K562 (cell line): ENCODE data around the gene GEMIN5. TPM values are rescaled to one million over a fixed set of nuclear protein-coding genes. Genes with fewer than 3 reads are reported as not detected.
A peak's percentile ranks its signal among the peaks of the same experiment; 100 is the strongest.

Experiments
- CTCF ChIP-seq, 3 experiments: IDR thresholded peaks in 2 of 3; conservative IDR thresholded peaks in 1 of 3; 2 replicates each; pipeline ENCODE4 v1.5.1; 2011 to 2012; ENCODE audit warnings: low read length in 3 of 3, mild to moderate bottlenecking in 3 of 3, control low read depth in 2 of 3, improper control_type of control experiment in 1 of 3, inconsistent platforms in 1 of 3, low read depth in 1 of 3, mixed read lengths in 1 of 3, moderate library complexity in 1 of 3; ENCODE audit not compliant: insufficient read depth in 2 of 3
- KDM5B ChIP-seq: fragments of 200-600 bp; sonication (generic); IDR thresholded peaks from 2 replicates; pipeline ENCODE4 v1.6.1; 2012; ENCODE audit warnings: low read depth, mild to moderate bottlenecking, moderate library complexity, low read length, control low read depth, inconsistent platforms; ENCODE audit not compliant: insufficient replicate concordance
- MED1 ChIP-seq: sonication (generic); formaldehyde crosslinking; IDR thresholded peaks from 2 replicates; pipeline ENCODE4 v1.8.1; 2023; ENCODE audit warnings: missing genetic modification reagents, borderline replicate concordance
- RBM25 ChIP-seq: fragments of 200-400 bp; formaldehyde crosslinking; IDR thresholded peaks from 2 replicates; pipeline ENCODE4 v1.6.1; 2018; ENCODE audit warnings: low read length, low read depth, moderate library complexity; ENCODE audit not compliant: severe bottlenecking
- SMAD4 ChIP-seq: fragments of 250-450 bp; sonication (Bioruptor Pico); conservative IDR thresholded peaks from 2 replicates; pipeline ENCODE4 v1.8.0; 2021; ENCODE audit warnings: inconsistent platforms, mild to moderate bottlenecking, moderate library complexity
- SPI1 ChIP-seq: IDR thresholded peaks from 2 replicates; pipeline ENCODE4 v1.6.1; 2011; ENCODE audit warnings: low read depth, low read length, control low read depth, borderline replicate concordance
- U2AF2 ChIP-seq: fragments of 200-400 bp; formaldehyde crosslinking; optimal IDR thresholded peaks from 2 replicates; pipeline ENCODE3; 2017; ENCODE audit warnings: low read depth, mild to moderate bottlenecking, low read length
- ZNF134 ChIP-seq: fragments of 250-450 bp; sonication (Bioruptor Pico); conservative IDR thresholded peaks from 2 replicates; pipeline ENCODE4 v1.4.0; 2020
- ZNF766 ChIP-seq: fragments of 200-800 bp; sonication (Bioruptor generic); conservative IDR thresholded peaks from 2 replicates; pipeline ENCODE4 v1.6.1; 2016; ENCODE audit warnings: missing genetic modification characterization, missing compliant biosample characterization
- polyA plus RNA-seq, 8 experiments: library from polyadenylated mRNA; depleted of rRNA in 4 of 8; stranded (reverse) in 5 of 8; unstranded in 3 of 8; fragments of >200 nt; fragmentation: Nextera tagmentation in 2 of 8; fragmentation: Illumina TruSeq in 1 of 8; extraction: Ambion mirVana in 2 of 8; extraction: Trizol in 1 of 8; gene quantifications; 2 replicates each; pipeline versions ENCODE4 v1.2.1 to v1.2.3, GENCODE V29; 2011 to 2014; ENCODE audit warnings: inconsistent platforms in 1 of 8, missing spikeins in 1 of 8
- total RNA-seq, 7 experiments: library from RNA; depleted of rRNA in 6 of 7; stranded (reverse); fragments of >200 nt in 6 of 7; fragmentation: Illumina TruSeq in 2 of 7; extraction: Trizol in 2 of 7; gene quantifications; 2 replicates each; pipeline versions ENCODE4 v1.2.1 to v1.2.3, GENCODE V29; 2011 to 2021; ENCODE audit warnings: low replicate concordance in 1 of 7
- TF ChIP-seq, protein P1 (sequence below): fragments of 450-650 bp; IDR thresholded peaks from 2 replicates; pipeline ENCODE4 v1.6.1; 2016; ENCODE audit warnings: mild to moderate bottlenecking, moderate library complexity
- TF ChIP-seq, protein P2 (sequence below), 2 experiments: IDR thresholded peaks; 2 replicates each; pipeline ENCODE4 v1.6.1; 2011; ENCODE audit warnings: borderline replicate concordance in 1 of 2, control low read depth in 1 of 2, low read depth in 1 of 2, low read length in 1 of 2, mild to moderate bottlenecking in 1 of 2, mixed read lengths in 1 of 2, moderate library complexity in 1 of 2; ENCODE audit not compliant: insufficient read depth in 1 of 2, insufficient read length in 1 of 2, poor library complexity in 1 of 2, severe bottlenecking in 1 of 2; ENCODE audit errors: extremely low read depth in 1 of 2

The GEMIN5 gene
- total and polyA plus RNA-seq, 9 of the 15 experiments (the other 6 are each of a cell fraction or from before 2014, with no cell fraction given) = 10.3 to 48.2 (median 34.7) TPM

DNA sequence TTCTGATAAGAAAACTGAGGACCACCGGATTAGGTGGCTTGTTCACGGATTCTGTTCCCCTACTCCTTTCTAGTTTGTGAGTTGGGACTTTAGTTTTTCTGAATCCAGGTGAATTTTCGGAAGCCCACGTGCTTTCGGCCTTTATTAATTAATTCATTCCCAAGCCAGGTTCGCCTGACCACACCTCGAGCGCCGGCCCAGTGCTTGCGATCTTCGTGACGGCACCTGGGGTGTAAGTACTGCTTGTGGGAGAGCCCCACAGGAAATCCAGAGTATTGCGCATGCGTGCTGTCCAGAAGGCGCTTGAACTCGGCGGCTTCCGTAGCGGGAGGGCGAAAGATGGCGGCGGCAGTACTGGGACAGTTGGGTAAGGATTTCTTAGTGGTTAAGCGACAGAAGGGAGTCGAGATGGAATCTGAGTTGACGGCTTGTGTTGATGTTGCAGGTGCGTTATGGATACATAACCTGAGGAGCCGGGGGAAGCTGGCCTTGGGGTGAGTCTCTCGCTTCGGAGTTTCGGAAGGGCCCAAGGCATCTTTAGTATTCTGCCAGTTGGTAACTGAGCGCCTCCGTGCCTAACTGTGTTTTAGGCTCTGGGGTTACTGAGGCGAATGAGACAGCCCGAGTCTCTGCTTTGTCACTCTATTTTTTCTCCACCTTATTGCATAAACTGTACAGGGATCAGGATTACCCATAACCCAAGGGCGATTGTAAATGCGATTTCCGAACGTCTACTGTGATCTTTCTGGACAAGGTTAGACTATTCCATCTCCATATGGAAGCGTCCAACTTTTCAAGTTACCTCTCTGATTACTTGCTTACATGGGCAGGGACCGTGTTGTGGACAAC lies 3.0 kb upstream of the GEMIN5 start, which contains the start of gene MRPL22 (continued):
- TF ChIP-seq, protein P1, sequence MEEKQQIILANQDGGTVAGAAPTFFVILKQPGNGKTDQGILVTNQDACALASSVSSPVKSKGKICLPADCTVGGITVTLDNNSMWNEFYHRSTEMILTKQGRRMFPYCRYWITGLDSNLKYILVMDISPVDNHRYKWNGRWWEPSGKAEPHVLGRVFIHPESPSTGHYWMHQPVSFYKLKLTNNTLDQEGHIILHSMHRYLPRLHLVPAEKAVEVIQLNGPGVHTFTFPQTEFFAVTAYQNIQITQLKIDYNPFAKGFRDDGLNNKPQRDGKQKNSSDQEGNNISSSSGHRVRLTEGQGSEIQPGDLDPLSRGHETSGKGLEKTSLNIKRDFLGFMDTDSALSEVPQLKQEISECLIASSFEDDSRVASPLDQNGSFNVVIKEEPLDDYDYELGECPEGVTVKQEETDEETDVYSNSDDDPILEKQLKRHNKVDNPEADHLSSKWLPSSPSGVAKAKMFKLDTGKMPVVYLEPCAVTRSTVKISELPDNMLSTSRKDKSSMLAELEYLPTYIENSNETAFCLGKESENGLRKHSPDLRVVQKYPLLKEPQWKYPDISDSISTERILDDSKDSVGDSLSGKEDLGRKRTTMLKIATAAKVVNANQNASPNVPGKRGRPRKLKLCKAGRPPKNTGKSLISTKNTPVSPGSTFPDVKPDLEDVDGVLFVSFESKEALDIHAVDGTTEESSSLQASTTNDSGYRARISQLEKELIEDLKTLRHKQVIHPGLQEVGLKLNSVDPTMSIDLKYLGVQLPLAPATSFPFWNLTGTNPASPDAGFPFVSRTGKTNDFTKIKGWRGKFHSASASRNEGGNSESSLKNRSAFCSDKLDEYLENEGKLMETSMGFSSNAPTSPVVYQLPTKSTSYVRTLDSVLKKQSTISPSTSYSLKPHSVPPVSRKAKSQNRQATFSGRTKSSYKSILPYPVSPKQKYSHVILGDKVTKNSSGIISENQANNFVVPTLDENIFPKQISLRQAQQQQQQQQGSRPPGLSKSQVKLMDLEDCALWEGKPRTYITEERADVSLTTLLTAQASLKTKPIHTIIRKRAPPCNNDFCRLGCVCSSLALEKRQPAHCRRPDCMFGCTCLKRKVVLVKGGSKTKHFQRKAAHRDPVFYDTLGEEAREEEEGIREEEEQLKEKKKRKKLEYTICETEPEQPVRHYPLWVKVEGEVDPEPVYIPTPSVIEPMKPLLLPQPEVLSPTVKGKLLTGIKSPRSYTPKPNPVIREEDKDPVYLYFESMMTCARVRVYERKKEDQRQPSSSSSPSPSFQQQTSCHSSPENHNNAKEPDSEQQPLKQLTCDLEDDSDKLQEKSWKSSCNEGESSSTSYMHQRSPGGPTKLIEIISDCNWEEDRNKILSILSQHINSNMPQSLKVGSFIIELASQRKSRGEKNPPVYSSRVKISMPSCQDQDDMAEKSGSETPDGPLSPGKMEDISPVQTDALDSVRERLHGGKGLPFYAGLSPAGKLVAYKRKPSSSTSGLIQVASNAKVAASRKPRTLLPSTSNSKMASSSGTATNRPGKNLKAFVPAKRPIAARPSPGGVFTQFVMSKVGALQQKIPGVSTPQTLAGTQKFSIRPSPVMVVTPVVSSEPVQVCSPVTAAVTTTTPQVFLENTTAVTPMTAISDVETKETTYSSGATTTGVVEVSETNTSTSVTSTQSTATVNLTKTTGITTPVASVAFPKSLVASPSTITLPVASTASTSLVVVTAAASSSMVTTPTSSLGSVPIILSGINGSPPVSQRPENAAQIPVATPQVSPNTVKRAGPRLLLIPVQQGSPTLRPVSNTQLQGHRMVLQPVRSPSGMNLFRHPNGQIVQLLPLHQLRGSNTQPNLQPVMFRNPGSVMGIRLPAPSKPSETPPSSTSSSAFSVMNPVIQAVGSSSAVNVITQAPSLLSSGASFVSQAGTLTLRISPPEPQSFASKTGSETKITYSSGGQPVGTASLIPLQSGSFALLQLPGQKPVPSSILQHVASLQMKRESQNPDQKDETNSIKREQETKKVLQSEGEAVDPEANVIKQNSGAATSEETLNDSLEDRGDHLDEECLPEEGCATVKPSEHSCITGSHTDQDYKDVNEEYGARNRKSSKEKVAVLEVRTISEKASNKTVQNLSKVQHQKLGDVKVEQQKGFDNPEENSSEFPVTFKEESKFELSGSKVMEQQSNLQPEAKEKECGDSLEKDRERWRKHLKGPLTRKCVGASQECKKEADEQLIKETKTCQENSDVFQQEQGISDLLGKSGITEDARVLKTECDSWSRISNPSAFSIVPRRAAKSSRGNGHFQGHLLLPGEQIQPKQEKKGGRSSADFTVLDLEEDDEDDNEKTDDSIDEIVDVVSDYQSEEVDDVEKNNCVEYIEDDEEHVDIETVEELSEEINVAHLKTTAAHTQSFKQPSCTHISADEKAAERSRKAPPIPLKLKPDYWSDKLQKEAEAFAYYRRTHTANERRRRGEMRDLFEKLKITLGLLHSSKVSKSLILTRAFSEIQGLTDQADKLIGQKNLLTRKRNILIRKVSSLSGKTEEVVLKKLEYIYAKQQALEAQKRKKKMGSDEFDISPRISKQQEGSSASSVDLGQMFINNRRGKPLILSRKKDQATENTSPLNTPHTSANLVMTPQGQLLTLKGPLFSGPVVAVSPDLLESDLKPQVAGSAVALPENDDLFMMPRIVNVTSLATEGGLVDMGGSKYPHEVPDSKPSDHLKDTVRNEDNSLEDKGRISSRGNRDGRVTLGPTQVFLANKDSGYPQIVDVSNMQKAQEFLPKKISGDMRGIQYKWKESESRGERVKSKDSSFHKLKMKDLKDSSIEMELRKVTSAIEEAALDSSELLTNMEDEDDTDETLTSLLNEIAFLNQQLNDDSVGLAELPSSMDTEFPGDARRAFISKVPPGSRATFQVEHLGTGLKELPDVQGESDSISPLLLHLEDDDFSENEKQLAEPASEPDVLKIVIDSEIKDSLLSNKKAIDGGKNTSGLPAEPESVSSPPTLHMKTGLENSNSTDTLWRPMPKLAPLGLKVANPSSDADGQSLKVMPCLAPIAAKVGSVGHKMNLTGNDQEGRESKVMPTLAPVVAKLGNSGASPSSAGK = peak; percentile 91
- no peak for TF ChIP-seq SPI1
- TF ChIP-seq RBM25 = no peak
- TF ChIP-seq CTCF (IDR thresholded peaks at IDR 0.05 in 2 of 3, conservative IDR thresholded peaks at IDR 0.05 in 1 of 3; ENCODE audit: insufficient read depth in 2 of 3, low read depth in 1 of 3, low read length in 3 of 3) = peak in 1 of 3 experiments; percentile 2; a peak in 1 of 6 replicates
- TF ChIP-seq ZNF766 (CRISPR knock-in tag) = peak; percentile 37; the same call in 1 of the 2 replicates
- TF ChIP-seq, protein P2, sequence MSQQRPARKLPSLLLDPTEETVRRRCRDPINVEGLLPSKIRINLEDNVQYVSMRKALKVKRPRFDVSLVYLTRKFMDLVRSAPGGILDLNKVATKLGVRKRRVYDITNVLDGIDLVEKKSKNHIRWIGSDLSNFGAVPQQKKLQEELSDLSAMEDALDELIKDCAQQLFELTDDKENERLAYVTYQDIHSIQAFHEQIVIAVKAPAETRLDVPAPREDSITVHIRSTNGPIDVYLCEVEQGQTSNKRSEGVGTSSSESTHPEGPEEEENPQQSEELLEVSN (IDR thresholded peaks at IDR 0.05; ENCODE audit: borderline replicate concordance in 1 of 2, extremely low read depth in 1 of 2, insufficient read depth in 1 of 2, insufficient read length in 1 of 2, low read depth in 1 of 2, low read length in 1 of 2, poor library complexity in 1 of 2, severe bottlenecking in 1 of 2) = peak; percentile 48 to 80
- peak; percentile 87 for TF ChIP-seq KDM5B
- TF ChIP-seq MED1 = no peak
- no peak for TF ChIP-seq U2AF2
- 0 out of 2 replicates have a peak, but pooled peaks have one; percentile 27 for TF ChIP-seq SMAD4
- TF ChIP-seq ZNF134 (CRISPR knock-in tag) = no peak
